Stimulated activated CD4-positive, alpha-beta T cell treated with anti-CD3 and anti-CD28 coated beads, Interleukin-2, amount 100 ng/mL, for 48 hours (primary cell): Measurements from ENCODE around the gene SYNGR3.
A peak's percentile ranks its signal among the peaks of the same experiment; 100 is the strongest.
"Not testable (repeated sequence)": the region's sequence is repeated elsewhere in the genome, so short reads cannot be mapped to it uniquely, and the experiment has no call there.

Source experiments
- DNase-seq, 2 donors: peaks; one replicate each; pipeline ENCODE4 v3.0.0-alpha.2; 2020

Gene SYNGR3

DNA sequence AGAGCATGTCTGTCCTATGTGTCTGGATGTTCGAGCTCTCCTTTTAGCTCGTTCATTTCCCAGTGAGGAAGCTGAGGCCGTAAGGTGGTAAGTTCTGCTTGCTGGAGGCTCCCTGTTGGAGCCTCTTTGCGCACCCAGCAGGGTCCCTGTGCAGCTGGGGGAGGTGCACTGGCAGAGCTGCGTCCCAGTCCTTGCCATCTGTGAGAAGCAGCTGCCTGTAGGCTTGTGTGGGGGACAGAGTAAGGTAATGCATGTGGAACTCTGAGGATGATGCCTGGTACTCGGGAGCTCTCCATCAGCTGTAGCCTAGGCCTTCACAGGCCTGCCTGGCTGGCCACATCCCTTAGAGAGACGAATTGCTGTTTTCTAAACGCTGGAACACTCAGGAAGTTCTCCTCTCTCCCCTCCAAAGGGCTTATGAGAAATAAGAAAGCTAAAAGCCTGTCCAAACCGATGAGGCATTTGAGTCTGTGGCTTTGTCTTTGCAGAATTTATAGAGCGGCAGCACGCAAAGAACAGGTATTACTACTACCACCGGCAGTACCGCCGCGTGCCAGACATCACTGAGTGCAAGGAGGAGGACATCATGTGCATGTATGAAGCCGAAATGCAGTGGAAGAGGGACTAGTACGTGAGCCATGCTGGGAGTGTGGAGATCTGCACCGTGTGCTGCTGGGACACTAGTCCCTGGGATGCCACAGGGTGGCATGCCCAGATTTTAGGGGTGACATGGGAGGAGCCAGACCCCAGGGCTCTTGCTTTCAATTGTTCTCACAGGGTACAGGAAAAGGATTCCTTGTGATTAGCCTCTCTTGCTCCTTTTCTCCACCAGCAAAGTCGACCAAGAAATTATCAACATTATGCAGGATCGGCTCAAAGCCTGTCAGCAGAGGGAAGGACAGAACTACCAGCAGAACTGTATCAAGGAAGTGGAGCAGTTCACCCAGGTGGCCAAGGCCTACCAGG lies 28.8 kb upstream of the SYNGR3 start:
- peak; percentile 54 to 56 for DNase-seq

DNA sequence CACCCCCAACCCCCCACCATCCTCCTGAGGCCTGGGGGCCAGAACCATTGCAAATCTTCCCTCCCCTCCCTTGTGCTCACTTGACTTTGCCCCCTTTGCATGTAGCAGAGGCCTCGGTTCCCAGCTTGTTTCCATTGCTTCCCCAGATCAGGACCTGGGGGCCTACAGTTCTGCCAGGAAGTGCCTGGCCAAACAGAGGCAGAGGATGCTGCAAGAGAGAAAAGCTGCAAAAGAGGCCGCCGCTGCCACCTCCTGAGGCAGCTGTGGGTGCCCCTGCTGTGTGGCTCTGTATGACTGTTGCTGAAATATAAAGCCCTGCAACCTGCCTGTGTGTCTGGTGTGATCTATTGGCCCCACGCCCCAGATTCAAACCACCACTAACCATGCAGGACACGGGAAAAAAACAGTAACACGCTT lies 28.1 kb upstream of the SYNGR3 start:
- no peak for DNase-seq

DNA sequence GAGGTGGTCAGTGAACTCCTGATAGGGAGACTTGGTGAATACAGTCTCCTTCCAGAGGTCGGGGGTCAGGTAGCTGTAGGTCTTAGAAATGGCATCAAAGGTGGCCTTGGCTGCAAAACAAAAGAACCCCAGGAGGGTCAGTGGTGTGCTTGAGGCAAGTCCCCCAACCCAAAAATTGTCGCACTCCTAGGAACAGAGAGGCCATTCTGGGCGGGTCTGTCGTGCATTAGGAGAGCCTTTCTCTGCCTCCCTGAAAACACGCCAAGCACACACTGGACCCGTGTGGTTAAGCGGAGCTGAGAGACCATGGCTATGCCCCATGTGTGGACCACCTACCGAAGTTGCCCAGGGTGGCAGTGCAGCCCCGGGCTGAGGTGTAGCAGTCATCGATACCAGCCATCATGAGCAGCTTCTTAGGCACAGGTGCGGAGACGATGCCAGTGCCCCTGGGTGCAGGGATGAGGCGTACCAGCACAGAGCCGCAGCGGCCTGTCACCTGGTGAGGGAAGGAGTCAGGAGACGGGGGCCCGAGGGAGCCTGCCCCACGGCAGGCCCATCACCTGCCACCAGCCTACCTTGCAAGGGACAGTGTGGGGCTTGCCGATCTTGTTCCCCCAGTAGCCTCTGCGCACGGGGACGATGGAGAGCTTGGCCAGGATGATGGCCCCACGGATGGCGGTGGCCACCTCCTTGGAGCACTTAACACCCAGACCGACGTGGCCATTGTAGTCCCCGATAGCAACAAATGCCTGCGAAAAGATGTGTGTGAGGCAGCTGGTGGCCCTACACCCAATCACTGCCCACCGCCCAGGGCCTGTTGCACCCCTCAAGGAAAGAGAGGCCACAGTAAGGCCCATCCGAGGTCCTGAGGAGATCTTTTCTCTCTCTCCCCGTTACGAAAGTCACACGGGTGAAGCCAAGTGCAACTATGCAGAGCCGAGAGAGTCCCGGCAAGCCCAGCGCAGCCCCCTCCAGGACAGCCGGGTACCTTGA lies 27.3 kb upstream of the SYNGR3 start:
- DNase-seq, result not testable (repeated sequence)

DNA sequence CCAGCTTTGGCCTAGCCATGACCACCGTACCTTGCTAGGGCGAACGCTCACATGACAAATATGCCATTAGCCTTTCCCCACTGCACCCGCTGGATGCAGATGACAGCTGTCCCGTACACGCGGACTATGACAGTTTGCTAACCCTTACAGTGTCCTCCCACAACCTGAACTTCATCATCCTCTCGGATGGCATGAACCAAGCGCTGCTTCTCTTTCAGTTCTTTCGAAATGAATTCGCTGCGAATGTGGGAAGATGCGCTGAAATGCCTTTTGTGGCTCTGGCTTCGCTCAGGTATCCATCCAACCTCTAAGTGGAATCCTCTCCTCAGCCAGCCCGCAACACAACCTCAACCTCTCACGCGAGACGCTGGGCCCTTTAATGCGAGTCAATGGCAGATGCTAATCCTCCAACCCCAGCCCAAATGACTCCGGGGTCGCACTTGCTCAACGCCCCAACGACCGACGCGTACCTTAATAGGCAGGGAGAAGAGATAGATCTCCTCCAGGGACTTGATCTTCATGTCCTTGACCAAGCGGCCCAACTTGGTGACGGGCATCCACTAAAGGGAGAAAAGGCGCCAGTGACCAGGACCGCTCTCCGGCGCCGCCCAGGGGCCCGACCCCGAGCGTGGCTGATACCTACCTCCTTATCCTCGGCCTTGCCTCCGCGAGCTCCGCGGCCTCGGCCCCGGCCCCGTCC lies 25.8 kb upstream of the SYNGR3 start:
- peak in 1 of 2 donors; percentile 46 for DNase-seq

DNA sequence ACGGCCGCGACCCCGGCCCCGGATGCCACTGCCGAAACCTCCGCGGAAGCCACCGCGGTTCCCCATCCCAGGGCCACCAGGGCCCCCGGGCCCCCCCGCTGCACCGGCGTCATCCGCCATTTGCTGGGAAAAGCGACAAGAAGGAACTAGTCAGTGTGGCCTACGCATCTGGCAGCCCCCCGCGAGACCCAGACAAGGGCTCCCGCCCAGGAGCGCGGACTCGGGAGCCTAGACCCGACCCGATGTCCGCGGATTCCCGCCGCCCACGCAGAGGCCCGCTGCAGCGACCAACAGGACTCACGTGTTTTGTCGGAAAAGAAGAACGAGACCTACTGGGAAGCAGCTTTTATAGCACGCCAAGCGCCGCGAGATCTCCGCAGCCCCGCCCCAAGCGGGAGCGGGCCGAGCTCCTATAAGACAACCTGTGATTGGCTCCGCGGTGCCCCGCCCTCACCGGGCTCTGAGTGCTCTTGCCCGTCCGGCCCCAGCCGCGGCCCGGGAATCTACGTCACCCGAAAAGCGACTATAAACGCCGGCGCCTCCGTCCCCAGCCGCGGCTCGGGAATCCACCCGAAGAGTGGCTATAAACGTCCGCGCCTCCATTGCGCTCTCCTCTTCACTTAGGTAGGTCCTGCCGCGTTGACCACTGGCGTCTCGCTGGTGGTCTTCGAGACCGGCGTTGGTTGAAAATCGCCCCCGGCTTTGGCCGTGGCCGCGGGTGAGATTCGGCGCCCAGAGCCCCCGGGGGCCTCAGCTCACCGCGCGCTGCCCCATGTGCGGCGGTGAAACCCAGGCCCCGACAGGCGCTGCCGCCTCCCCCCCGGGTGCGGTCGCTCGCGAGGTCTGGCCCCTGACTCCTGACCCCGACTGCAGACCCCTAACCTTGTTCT lies 25.0 kb upstream of the SYNGR3 start, which contains the start of gene RPS2:
TSS of gene RPS2 (minus strand) at position 321 of the 890 bp plus-strand sequence. CDS start at position 120, 201 bp downstream.
- DNase-seq, result peak; percentile 97 to 99

DNA sequence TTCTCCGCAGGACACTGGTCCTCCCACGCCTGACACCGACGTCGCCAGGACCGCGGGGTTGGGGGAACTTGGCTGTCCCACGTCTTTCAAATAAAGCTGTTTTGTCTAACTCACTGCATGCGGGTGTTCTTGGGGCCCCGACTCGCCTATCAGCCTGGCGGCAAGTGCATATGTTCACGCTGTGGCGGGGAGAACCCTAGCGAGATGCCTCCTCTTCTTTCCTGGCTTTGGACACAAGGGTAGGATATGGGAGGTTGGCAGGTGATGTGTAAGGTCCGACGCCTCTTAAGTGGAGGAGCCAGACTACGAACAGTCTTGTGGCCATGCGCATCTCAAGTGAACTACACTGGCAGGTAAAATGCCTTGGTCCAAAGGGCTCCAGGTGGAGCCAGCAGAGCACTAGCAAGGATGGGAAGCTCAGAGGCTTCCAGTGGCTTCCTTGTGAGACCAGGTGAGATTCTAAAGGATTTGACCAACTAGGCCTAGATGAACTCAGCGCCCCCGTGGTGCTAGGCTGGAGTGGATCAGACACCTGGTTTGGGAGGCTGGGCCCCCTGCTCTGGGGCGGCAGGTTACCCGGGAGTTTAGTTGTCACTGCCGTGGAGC lies 24.3 kb upstream of the SYNGR3 start:
- no peak for DNase-seq

DNA sequence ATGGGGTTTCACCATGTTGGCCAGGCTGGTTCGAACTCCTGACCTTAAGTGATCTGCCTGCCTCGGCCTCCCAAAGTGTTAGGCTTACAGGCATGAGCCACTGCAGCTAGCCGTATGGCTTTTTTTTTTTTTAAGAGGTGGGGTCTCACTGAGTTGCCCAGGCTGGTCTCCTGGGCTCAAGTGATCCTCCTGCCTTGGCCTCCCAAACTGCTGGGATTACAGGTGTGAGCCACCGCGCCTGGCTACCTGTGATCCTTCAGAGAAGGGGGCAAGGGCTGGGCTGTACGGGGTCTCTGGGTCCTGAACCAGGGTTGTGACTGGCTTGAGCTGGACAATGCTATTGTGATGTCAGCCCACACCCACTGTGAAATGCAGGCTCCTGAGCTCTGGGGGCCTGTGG lies 23.3 kb upstream of the SYNGR3 start, which contains the start of gene RNF151:
TSS of gene RNF151 (plus strand) at position 397 of the 400 bp plus-strand sequence. CDS start 26 bp downstream, outside the sequence.
- DNase-seq, result no peak

DNA sequence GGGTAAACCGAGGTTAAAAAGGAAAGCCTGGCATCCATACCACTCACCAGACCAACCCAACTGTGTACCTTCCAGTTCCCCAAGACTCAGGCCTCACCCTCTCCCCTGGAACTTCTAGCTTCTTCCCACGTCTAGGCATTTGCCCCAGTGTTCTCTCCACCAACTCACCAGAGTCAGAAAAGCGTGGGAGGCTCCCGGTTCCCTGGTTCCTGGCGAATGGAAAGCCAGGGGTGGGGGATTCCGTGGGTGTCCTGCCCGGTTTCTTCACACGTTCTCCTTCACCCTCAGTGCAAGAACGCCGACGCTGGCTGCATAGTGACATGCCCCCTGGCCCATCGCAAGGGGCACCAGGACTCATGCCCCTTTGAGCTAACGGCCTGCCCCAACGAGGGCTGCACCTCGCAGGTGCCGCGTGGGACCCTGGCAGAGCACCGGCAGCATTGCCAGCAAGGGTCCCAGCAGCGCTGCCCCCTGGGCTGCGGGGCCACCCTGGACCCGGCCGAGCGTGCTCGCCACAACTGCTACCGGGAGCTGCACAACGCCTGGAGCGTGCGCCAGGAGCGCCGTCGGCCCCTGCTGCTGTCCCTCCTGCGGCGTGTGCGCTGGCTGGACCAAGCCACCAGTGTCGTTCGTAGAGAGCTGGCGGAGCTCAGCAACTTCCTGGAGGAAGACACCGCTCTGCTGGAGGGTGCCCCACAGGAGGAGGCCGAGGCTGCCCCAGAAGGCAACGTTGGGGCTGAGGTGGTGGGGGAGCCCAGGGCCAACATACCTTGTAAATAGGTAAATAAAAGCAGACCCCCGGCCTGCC lies 21.4 kb upstream of the SYNGR3 start:
- no peak for DNase-seq

DNA sequence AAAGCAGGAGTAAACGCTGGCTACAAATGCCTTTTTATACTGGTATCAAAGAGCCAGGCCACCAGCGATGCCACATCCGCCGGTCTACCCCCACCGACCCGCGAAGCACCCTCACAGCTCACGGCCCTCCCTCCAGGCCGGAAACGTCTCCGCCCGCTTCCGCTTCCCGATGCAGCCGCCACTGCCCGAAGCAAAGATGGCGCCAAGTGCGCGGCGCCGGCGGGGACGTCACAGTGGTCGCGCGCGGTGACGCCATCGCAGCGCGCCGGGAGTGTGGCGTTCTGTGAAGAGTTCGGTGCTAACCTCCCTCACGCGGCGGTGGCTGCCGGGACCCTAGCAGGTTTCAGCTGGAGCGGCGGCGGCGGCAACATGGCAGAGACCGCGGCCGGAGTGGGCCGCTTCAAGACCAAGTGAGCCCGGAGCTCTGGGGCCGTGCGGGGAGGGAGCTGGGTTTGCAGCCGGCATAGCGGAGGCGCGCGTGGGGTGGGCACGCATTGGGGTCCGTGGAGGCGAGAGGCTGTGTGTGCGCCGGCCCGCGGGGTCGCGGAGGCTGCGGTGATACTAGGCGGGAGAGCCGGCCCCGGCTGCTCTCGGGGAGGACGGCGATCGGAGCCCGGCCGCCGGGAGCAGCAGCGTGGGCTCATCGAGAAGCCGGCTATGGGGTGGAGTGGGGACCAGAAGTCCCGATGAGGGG lies 17.8 kb upstream of the SYNGR3 start, which contains the start of gene TBL3:
TSS of gene TBL3 (plus strand) at position 258 of the 694 bp plus-strand sequence. CDS start at position 370, 112 bp downstream.
- DNase-seq, result peak; percentile 97

DNA sequence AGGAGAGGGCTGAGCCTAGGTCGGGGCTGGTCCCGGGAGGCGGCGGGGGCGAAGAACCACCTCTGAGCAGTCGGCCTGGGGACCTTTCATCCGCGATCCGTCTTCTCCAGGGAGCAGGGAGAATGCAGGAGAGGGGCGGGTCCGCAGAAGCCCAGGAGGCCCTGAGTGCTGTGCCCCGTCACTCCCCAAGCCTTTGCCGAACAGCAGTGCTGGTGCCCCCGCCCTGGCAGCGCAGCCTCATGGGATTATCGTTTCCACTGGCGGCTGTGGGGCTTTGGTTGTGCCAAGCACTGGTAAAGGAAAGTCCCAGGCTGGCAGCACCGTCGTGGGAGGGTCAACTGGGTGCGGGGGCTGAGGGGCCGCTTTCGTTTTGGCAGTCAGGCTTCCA lies 17.3 kb upstream of the SYNGR3 start:
- no peak for DNase-seq

DNA sequence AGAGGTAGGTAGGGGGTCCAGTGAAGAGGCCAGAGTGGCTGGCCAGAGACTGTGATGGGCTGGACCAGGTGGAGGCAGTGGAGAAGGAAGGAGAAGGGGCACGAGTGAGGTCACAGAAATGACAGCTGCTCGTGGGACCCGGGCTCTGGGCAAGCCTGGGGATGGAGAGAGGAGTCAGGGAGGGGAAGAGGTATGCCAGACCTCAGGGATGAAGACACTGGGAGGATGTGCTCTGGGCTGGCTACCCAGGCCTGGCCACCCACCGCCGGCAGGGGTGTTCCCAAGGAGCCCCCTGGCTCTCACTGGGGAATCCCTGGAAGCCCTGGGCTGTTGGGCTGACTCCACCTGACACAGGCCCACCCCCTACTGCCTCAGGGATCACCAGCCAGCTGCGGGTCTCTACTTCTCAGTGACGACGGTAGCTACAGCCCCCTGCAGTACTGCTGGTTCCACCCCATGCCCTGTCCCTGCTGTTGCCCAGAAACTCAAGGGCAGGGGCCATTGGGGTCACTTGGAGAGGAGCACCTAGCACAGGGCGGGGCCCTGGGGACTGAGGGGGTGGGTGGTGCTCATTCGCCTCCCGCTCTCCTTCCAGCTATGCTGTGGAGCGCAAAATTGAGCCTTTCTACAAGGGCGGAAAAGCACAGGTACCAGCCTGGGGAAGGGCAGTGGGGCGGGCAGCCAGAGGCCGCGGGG lies 16.2 kb upstream of the SYNGR3 start:
- no peak for DNase-seq

DNA sequence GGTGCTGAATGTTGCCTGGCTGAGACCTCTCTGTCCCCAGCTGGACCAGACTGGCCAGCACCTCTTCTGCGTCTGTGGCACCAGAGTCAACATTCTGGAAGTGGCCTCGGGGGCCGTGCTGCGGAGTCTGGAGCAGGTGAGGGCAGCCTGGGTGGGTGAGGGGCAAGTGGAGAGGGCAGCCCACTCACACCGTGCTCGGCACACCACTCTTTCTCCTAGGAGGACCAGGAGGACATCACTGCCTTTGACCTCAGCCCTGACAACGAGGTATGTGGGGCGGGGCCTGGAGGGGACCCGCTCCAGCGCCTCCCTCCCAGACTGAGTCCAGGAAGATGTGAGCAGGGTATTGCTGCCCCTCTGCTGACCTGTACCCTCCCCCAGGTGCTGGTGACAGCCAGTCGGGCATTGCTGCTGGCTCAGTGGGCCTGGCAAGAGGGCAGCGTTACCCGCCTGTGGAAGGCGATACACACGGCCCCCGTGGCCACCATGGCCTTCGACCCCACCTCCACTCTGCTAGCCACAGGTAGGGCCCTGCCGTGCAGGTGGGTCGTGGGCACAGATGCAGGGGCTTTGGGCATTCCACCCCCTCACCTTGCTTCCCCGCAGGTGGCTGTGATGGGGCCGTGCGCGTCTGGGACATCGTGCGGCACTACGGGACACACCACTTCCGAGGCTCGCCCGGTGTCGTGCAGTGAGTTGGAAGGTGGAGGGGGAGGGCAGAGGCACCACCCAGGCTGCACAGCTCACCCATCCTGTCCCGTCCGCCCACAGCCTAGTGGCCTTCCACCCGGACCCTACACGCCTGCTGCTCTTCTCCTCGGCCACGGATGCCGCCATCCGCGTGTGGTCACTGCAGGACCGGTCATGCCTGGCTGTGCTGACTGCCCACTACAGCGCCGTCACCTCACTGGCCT lies 15.4 kb upstream of the SYNGR3 start:
- DNase-seq, result no peak

DNA sequence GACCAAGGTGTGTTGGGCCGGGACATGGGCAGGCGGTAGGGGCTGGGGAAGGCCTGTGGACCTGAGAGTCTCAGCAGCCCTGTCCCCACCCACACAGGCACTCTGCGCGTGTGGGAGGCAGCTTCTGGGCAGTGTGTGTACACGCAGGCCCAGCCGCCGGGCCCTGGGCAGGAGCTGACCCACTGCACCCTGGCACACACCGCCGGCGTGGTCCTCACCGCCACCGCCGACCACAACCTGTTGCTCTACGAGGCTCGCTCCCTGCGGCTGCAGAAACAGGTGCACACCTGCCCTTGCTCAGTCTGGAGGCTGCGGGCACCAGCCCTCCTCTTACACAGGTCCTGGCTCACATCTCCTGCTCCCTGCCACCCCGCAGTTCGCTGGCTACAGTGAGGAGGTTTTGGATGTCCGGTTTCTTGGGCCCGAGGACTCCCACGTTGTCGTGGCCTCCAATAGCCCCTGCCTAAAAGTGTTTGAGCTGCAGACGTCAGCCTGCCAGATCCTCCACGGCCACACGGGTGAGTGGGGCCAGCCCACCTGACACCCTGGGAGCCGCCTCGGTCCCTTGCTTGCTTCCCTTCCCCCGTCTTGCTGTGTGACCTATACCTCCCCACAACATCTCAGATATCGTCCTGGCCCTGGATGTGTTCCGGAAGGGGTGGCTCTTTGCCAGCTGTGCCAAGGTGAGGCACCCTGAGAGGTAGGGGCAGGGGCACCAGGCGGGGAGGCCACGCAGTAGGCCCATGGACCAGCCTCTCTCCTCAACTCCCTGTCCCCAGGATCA lies 14.1 kb upstream of the SYNGR3 start:
- no peak for DNase-seq

DNA sequence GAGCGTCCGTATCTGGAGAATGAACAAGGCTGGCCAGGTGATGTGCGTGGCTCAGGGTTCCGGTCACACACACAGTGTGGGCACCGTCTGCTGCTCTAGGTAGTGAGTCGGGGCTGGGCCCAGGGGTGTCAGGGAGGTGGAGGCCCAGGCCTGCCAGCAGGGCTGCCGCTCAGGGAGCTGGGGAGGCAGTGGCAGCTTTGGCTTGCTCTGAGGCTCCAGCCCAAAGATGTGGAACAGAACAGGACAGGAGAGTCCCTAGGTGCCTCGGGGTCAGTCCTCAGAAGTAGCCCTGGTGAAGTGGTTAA lies 13.6 kb upstream of the SYNGR3 start:
- DNase-seq, result no peak

DNA sequence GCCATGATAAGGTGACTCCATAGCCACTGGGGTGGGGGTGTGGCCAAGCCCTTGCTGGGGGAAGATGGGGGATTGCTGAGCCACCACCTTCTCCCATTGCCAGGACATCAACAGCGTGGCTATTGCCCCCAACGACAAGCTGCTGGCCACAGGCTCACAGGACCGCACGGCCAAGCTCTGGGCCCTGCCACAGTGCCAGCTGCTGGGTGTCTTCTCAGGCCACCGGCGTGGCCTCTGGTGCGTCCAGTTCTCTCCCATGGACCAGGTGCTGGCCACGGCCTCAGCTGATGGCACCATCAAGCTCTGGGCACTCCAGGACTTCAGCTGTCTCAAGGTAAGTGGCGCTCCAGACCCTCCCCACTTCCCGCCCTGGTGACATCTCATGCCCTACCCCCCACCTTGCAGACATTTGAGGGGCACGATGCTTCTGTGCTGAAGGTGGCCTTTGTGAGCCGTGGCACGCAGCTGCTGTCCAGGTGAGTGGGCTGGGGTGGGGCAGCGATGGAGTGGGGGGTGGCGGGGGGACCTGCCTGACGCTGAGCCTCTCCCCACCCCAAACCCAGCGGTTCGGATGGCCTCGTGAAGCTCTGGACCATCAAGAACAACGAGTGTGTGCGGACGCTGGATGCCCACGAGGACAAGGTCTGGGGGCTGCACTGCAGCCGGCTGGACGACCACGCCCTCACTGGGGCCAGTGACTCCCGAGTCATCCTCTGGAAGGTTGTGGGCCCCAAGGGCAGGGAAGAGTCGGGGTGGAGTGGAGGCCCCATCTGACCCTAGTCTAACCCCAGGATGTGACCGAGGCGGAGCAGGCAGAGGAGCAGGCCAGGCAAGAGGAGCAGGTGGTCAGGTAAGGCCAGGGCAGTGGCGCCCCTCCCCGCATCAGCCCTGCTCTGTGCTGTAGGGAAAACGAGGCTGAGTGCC lies 12.6 kb upstream of the SYNGR3 start:
- no peak for DNase-seq

DNA sequence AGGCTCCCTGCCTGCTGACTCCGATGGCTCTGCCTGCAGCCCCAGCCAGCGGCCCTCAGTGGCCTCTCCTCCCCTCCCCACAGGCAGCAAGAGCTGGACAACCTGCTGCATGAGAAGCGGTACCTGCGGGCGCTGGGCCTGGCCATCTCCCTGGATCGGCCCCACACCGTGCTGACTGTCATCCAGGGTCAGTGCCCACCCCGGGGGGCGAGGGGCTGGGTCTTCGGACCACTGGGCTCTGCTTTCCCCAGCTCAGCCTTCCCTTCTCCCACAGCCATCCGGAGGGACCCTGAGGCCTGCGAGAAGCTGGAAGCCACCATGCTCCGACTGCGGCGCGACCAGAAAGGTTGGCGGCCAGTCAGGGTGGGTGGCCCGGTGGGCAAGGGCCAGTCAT lies 11.9 kb upstream of the SYNGR3 start:
- DNase-seq, result no peak
